ENCODE results near the gene EIPR1. TPM values are rescaled to one million over a fixed set of nuclear protein-coding genes. Genes with fewer than 3 reads are reported as not detected.

EIPR1 gene
- polyA plus RNA-seq, 2 of the 4 experiments (the other 2 are of a cell fraction) = 55.0 to 65.0 TPM

DNA sequence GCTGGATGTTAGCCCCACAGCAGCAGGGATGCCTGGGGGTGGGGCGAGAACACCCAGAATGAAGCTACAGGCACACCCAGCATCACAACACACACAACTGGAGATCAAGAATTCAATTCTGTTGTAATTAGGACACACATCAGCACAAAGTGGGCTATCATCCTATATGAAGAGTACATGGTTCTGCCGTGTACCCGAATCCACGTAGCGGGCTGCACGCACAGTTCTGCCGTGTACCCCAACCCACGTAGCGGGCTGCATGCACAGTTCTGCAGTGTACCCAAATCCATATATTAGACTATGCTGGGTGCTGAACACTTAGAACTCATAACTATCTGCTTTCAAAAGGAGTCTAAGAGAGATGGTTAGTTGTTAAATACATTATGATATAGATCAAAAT lies 86.5 kb downstream of the EIPR1 start:
- ATAC-seq (no peak), FAIRE-seq (no peak), DNase-seq (ENCODE audit: low read depth in 1 of 2, low spot score in 1 of 2) (no peak)
- no peaks in the 10 kb centered on the region for H3K9me3 ChIP-seq
- H3K27ac ChIP-seq = no peak overlapping the region
- no peak overlapping the region for H3K4me3 ChIP-seq
- TF ChIP-seq, protein P1, sequence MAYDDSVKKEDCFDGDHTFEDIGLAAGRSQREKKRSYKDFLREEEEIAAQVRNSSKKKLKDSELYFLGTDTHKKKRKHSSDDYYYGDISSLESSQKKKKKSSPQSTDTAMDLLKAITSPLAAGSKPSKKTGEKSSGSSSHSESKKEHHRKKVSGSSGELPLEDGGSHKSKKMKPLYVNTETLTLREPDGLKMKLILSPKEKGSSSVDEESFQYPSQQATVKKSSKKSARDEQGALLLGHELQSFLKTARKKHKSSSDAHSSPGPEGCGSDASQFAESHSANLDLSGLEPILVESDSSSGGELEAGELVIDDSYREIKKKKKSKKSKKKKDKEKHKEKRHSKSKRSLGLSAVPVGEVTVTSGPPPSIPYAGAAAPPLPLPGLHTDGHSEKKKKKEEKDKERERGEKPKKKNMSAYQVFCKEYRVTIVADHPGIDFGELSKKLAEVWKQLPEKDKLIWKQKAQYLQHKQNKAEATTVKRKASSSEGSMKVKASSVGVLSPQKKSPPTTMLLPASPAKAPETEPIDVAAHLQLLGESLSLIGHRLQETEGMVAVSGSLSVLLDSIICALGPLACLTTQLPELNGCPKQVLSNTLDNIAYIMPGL (CRISPR knock-in tag; IDR thresholded peaks at IDR 0.05; ENCODE audit: borderline replicate concordance) = no peak
- TF ChIP-seq, protein P2, sequence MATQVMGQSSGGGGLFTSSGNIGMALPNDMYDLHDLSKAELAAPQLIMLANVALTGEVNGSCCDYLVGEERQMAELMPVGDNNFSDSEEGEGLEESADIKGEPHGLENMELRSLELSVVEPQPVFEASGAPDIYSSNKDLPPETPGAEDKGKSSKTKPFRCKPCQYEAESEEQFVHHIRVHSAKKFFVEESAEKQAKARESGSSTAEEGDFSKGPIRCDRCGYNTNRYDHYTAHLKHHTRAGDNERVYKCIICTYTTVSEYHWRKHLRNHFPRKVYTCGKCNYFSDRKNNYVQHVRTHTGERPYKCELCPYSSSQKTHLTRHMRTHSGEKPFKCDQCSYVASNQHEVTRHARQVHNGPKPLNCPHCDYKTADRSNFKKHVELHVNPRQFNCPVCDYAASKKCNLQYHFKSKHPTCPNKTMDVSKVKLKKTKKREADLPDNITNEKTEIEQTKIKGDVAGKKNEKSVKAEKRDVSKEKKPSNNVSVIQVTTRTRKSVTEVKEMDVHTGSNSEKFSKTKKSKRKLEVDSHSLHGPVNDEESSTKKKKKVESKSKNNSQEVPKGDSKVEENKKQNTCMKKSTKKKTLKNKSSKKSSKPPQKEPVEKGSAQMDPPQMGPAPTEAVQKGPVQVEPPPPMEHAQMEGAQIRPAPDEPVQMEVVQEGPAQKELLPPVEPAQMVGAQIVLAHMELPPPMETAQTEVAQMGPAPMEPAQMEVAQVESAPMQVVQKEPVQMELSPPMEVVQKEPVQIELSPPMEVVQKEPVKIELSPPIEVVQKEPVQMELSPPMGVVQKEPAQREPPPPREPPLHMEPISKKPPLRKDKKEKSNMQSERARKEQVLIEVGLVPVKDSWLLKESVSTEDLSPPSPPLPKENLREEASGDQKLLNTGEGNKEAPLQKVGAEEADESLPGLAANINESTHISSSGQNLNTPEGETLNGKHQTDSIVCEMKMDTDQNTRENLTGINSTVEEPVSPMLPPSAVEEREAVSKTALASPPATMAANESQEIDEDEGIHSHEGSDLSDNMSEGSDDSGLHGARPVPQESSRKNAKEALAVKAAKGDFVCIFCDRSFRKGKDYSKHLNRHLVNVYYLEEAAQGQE (IDR thresholded peaks at IDR 0.05) = no peak
- TF ChIP-seq HOXB5 (CRISPR knock-in tag; IDR thresholded peaks at IDR 0.05) = no peak
- TF ChIP-seq BHLHE40 (IDR thresholded peaks at IDR 0.05; ENCODE audit: low read depth, low read length) = no peak
- TF ChIP-seq EHF (CRISPR knock-in tag; IDR thresholded peaks at IDR 0.05) = no peak
- no peak for TF ChIP-seq HDAC2 (IDR thresholded peaks at IDR 0.05)
- TF ChIP-seq SREBF2 (IDR thresholded peaks at IDR 0.05) = no peak
- TF ChIP-seq POLR2AphosphoS2 (conservative IDR thresholded peaks at IDR 0.05; ENCODE audit: low read length) = no peak
- no peak for TF ChIP-seq MAZ (IDR thresholded peaks at IDR 0.05; ENCODE audit: borderline replicate concordance, low read depth, low read length)
- TF ChIP-seq MAFK (IDR thresholded peaks at IDR 0.05; ENCODE audit: partially characterized antibody) = no peak
- no peak for TF ChIP-seq MYC (IDR thresholded peaks at IDR 0.05; ENCODE audit: borderline replicate concordance, low read length)
- TF ChIP-seq, protein P3, sequence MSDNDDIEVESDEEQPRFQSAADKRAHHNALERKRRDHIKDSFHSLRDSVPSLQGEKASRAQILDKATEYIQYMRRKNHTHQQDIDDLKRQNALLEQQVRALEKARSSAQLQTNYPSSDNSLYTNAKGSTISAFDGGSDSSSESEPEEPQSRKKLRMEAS (IDR thresholded peaks at IDR 0.05) = no peak
- TF ChIP-seq EHMT2 (IDR thresholded peaks at IDR 0.05; ENCODE audit: low read depth) = no peak
- no peak for TF ChIP-seq RNF2 (IDR thresholded peaks at IDR 0.05; ENCODE audit: borderline replicate concordance, low read depth)
- no peak for TF ChIP-seq HOXB13 (CRISPR knock-in tag; IDR thresholded peaks at IDR 0.05; ENCODE audit: low read depth)
- peaks cover 14% of the 10 kb centered on the region for H3K4me1 ChIP-seq
- no peak overlapping the region for H3K4me2 ChIP-seq
- CTCF ChIA-PET = no interaction called here
- POLR2A ChIA-PET = no interaction called here
- 97% methylated on average over 9 of the region's 9 CpGs for WGBS (ENCODE audit: missing lambda C conversion rate)

DNA sequence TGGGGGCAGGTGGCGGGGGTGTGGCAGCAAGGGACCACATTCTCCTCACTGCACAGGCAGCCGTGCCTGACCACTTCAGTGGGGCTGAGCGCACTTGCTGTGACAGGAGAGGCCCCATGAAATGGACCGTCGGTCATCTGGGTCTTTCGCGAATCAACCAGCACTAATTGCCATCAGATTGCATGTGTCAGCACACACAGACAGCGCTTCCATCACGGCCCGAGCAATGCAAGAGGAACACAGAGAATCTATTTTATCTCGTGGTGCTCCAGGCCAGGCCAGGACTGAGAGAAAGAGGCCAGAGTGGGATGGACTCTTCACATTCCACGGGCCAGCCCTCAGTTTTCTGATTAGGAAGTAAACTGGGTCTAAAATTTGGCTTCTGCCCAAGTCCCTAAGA lies 87.0 kb downstream of the EIPR1 start:
- H3K4me2 ChIP-seq = no peak overlapping the region
- ChIA-PET POLR2A (no interaction called here), CTCF (no interaction called here)
- no peak overlapping the region for H3K27ac ChIP-seq
- H3K4me3 ChIP-seq = no peak overlapping the region
- H3K4me1 ChIP-seq = peaks cover 14% of the 10 kb centered on the region
- H3K9me3 ChIP-seq = no peaks in the 10 kb centered on the region
- ATAC-seq (no peak), FAIRE-seq (no peak), DNase-seq (ENCODE audit: low read depth in 1 of 2, low spot score in 1 of 2) (no peak)
- 93% methylated on average over 12 of the region's 12 CpGs for WGBS (ENCODE audit: missing lambda C conversion rate)
- TF ChIP-seq CHD2 (IDR thresholded peaks at IDR 0.05; ENCODE audit: low read length, partially characterized antibody) = no peak
- TF ChIP-seq RCOR1 (IDR thresholded peaks at IDR 0.05; ENCODE audit: low read depth, low read length) = no peak
- TF ChIP-seq NFE2L2 (conservative IDR thresholded peaks at IDR 0.05; ENCODE audit: low read length) = no peak

DNA sequence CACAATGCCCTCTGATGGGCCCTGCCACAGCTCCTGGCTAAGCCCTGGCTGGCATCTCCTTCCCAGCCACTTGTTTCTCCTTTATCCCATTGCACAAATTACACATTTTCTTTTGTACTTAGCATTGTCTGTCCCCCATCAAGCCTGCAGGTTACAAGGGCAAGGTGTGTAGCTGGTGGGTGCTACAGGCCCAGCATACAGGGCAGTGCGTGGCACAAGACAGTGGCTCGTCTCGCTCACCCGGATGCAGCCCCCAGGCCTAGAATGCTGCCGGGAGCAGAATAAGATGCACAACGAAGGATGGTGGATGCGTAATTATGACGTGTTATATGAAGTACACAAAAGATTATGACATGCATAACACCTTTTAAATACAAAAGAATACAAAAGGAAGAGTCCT lies 87.6 kb downstream of the EIPR1 start:
- no peak for FAIRE-seq
- Histone ChIP-seq H3K9me3 (no peaks in the 10 kb centered on the region), H3K4me3 (no peak overlapping the region), H3K4me2 (no peak overlapping the region), H3K27ac (no peak overlapping the region), H3K4me1 (peaks cover 10% of the 10 kb centered on the region)
- no peak for TF ChIP-seq HEYL (CRISPR knock-in tag; IDR thresholded peaks at IDR 0.05)
- no peak for TF ChIP-seq KDM1A (IDR thresholded peaks at IDR 0.05; ENCODE audit: low read depth)
- TF ChIP-seq TP53 (CRISPR knock-in tag; IDR thresholded peaks at IDR 0.05) = no peak
- TF ChIP-seq ESRRA (IDR thresholded peaks at IDR 0.05; ENCODE audit: borderline replicate concordance, low read length) = no peak
- 90% methylated on average over 8 of the region's 8 CpGs for WGBS (ENCODE audit: missing lambda C conversion rate)
- no peak for DNase-seq (ENCODE audit: low read depth in 1 of 2, low spot score in 1 of 2)
- ATAC-seq = no peak
- ChIA-PET CTCF (interaction anchor here (1.2 kb wide), 1 partner anchor 446 kb away, joined by 4 read pairs; no protein-coding TSS in a partner anchor), POLR2A (no interaction called here)
